Panc1 (cell line): ENCODE results near the gene PRELID3B. TPM values are rescaled to one million over a fixed set of nuclear protein-coding genes. Genes with fewer than 3 reads are reported as not detected.

Experiments used
- ATAC-seq: fragments of 200-7000 bp; cut with Tn5 transposase; 2 replicates; pipeline ENCODE4 v1.9.1; 2020; ENCODE audit warnings: mild to moderate bottlenecking, moderate library complexity
- BruUV-seq: library from RNA; stranded (reverse); fragments of 400-500 nt; replicated peaks from 2 replicates; lab custom pipeline; 2021; lab: Mats Ljungman, UMichigan
- CTCF ChIA-PET: fragments of 300-600 bp; sonication (Branson Sonifier 250); formaldehyde crosslinking; loops from one replicate; lab custom pipeline; 2022; ENCODE audit warnings: antibody characterized with exemption; lab: Charles Lee
- POLR2A ChIA-PET: fragments of 300-600 bp; sonication (Branson Sonifier 250); formaldehyde crosslinking; loops from one replicate; lab custom pipeline; 2022; ENCODE audit warnings: antibody characterized with exemption; lab: Charles Lee
- DNase-seq: peaks from one replicate; pipeline ENCODE4 v3.0.0-alpha.2; 2010; ENCODE audit warnings: low read depth, low spot score
- H3K27ac ChIP-seq: 2 replicates; pipeline ENCODE4 v1.5.1; 2011; ENCODE audit warnings: mild to moderate bottlenecking, low read length, inconsistent platforms
- H3K27me3 ChIP-seq: fragments of 200-500 bp; sonication (Bioruptor generic); 2 replicates; pipeline ENCODE4 v1.6.0; 2014; ENCODE audit warnings: low read length, inconsistent platforms; ENCODE audit not compliant: control insufficient read depth, insufficient read depth
- H3K36me3 ChIP-seq: fragments of 200-500 bp; sonication (Bioruptor generic); 2 replicates; pipeline ENCODE4 v1.5.1; 2014; ENCODE audit warnings: inconsistent platforms, mild to moderate bottlenecking, low read length, moderate library complexity; ENCODE audit not compliant: control insufficient read depth, insufficient read depth
- H3K4me1 ChIP-seq: 2 replicates; pipeline ENCODE4 v1.5.1; 2011; ENCODE audit warnings: inconsistent platforms, mild to moderate bottlenecking, low read length, moderate library complexity; ENCODE audit not compliant: control insufficient read depth, insufficient read depth
- H3K4me3 ChIP-seq, 2 experiments: 2 replicates each; pipeline ENCODE4 v1.5.1; 2011 to 2012; ENCODE audit warnings: low read depth in 2 of 2, low read length in 2 of 2, mild to moderate bottlenecking in 2 of 2, inconsistent platforms in 1 of 2, moderate library complexity in 1 of 2
- H3K9me3 ChIP-seq: fragments of 200-500 bp; sonication (Bioruptor generic); 2 replicates; pipeline ENCODE4 v1.5.1; 2014; ENCODE audit warnings: low read depth, mild to moderate bottlenecking, inconsistent platforms, low read length, moderate library complexity; ENCODE audit not compliant: control insufficient read depth, insufficient read depth
- POLR2AphosphoS5 ChIP-seq: IDR thresholded peaks from 2 replicates; pipeline ENCODE4 v1.6.1; 2012; ENCODE audit warnings: mild to moderate bottlenecking, low read depth, low read length, moderate library complexity
- REST ChIP-seq, 2 experiments: IDR thresholded peaks; 2 replicates each; pipeline ENCODE4 v1.6.1; 2011 to 2012; ENCODE audit warnings: low read depth in 2 of 2, control low read depth in 1 of 2, low read length in 1 of 2, mild to moderate bottlenecking in 1 of 2, moderate library complexity in 1 of 2; ENCODE audit not compliant: insufficient read depth in 1 of 2
- SIN3A ChIP-seq: IDR thresholded peaks from 2 replicates; pipeline ENCODE4 v1.6.1; 2012; ENCODE audit warnings: low read depth, mild to moderate bottlenecking, low read length, moderate library complexity, borderline replicate concordance; ENCODE audit not compliant: insufficient read depth
- TCF7L2 ChIP-seq: IDR thresholded peaks from 2 replicates; pipeline ENCODE4 v1.6.1; 2011; ENCODE audit warnings: mild to moderate bottlenecking, low read depth, low read length, inconsistent platforms
- in situ Hi-C: cut with HindIII; loops from 2 replicates; pipeline ENCODE4 v1.10.0; 2016; ENCODE audit warnings: low sequenced_read_pairs, low pct_unique_long_range_greater_than_20kb
- intact Hi-C: fragments of 100-400 bp; cut with micrococcal nuclease; formaldehyde crosslinking; loops from one replicate; pipeline ENCODE4 v1.10.0; 2022; ENCODE audit not compliant: unreplicated experiment
- total RNA-seq: library from RNA; stranded (reverse); gene quantifications from one replicate; pipeline ENCODE4 v1.2.1, GENCODE V29; 2021; ENCODE audit not compliant: unreplicated experiment
- TF ChIP-seq, protein P1 (sequence below): fragments of 450-650 bp; IDR thresholded peaks from 2 replicates; pipeline ENCODE4 v1.5.1; 2017; ENCODE audit warnings: mild to moderate bottlenecking

The PRELID3B gene
- total RNA-seq, 1 experiment from 2014 or later = 131 TPM

- H3K4me3 ChIP-seq = no peak overlapping the region
- H3K27me3 ChIP-seq = no peaks in the 10 kb centered on the region
- no peak for DNase-seq
- no TSS peak for BruUV-seq
- H3K9me3 ChIP-seq = no peaks in the 10 kb centered on the region
- peaks cover 3% of the 10 kb centered on the region for H3K4me1 ChIP-seq
- ATAC-seq = no peak
- in situ Hi-C loops = no loop called here
- no peaks in the 10 kb centered on the region for H3K36me3 ChIP-seq
- POLR2A ChIA-PET = no interaction called here
- intact Hi-C loops = no loop called here
- H3K27ac ChIP-seq = no peak overlapping the region
- CTCF ChIA-PET = no interaction called here
- TF ChIP-seq, protein P1, sequence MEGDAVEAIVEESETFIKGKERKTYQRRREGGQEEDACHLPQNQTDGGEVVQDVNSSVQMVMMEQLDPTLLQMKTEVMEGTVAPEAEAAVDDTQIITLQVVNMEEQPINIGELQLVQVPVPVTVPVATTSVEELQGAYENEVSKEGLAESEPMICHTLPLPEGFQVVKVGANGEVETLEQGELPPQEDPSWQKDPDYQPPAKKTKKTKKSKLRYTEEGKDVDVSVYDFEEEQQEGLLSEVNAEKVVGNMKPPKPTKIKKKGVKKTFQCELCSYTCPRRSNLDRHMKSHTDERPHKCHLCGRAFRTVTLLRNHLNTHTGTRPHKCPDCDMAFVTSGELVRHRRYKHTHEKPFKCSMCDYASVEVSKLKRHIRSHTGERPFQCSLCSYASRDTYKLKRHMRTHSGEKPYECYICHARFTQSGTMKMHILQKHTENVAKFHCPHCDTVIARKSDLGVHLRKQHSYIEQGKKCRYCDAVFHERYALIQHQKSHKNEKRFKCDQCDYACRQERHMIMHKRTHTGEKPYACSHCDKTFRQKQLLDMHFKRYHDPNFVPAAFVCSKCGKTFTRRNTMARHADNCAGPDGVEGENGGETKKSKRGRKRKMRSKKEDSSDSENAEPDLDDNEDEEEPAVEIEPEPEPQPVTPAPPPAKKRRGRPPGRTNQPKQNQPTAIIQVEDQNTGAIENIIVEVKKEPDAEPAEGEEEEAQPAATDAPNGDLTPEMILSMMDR = no peak
- TF ChIP-seq POLR2AphosphoS5 (no peak), SIN3A (no peak), REST (IDR thresholded peaks at IDR 0.05; ENCODE audit: insufficient read depth in 1 of 2, low read depth in 2 of 2, low read length in 1 of 2) (no peak), TCF7L2 (no peak)
Observed at GRCh38 chr20:59010995-59011873, 31.4 kb downstream of the PRELID3B start.

DNA sequence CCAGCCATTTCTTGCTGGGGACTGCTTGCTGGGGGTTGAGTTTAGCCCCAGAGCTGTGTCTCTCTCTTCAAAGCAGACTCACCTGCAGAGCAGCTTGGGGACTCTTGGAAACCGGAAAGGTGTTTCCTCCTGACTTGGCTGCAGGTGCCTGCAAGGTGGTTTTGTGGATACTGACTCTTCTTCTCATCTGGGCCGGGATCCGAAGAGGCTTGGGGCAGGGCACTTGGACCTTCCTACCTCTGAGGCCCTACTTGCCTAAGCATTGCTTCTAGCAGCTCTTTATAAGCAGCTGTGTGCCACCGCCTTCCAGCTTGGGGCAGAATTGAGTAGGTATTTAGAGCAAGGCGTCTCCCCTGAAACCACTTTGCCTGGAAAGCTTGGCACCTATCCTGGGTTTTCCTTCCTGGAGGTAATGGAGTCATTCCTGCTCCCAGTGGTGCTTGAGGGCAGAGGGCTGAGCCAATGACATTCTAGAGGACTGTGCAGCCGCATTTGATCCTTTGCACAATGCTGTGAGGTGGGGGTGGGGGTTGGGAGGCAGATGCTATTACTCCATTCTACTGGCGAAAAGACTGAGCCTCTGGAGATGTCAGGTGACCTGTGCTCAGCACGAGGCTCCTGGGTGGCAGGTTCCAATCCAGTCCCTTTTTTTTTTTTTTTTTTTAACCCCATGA lies 32.1 kb downstream of the PRELID3B start:
- TF ChIP-seq, protein P1 = no peak
- TF ChIP-seq TCF7L2 (no peak), SIN3A (no peak), REST (IDR thresholded peaks at IDR 0.05; ENCODE audit: insufficient read depth in 1 of 2, low read depth in 2 of 2, low read length in 1 of 2) (no peak), POLR2AphosphoS5 (no peak)
- CTCF ChIA-PET = no interaction called here
- DNase-seq = no peak
- intact Hi-C loops = no loop called here
- H3K4me3 ChIP-seq = no peak overlapping the region
- no peak overlapping the region for H3K27ac ChIP-seq
- H3K36me3 ChIP-seq = no peaks in the 10 kb centered on the region
- POLR2A ChIA-PET = no interaction called here
- BruUV-seq = no TSS peak
- peaks cover 11% of the 10 kb centered on the region for H3K4me1 ChIP-seq
- in situ Hi-C loops = no loop called here
- no peaks in the 10 kb centered on the region for H3K27me3 ChIP-seq
- no peak for ATAC-seq
- no peaks in the 10 kb centered on the region for H3K9me3 ChIP-seq
